ENCODE results near the gene KCNIP1. TPM values are rescaled to one million over a fixed set of nuclear protein-coding genes. Genes with fewer than 3 reads are reported as not detected.

KCNIP1 gene
- polyA plus RNA-seq, 2 of the 4 experiments (the other 2 are of a cell fraction), result not detected

- Histone ChIP-seq H3K27ac (no peak overlapping the region), H3K4me3 (no peak overlapping the region), H3K4me2 (no peak overlapping the region), H3K9me3 (no peaks in the 10 kb centered on the region), H3K4me1 (no peaks in the 10 kb centered on the region)
- DNase-seq (ENCODE audit: low read depth in 1 of 2, low spot score in 1 of 2) (no peak), ATAC-seq (0 out of 6 replicates have a peak, but pooled peaks of 1 of the 2 experiments have one; percentile 42), FAIRE-seq (no peak)
- no peak for TF ChIP-seq HEYL (CRISPR knock-in tag; IDR thresholded peaks at IDR 0.05)
- no peak for TF ChIP-seq ZC3H11A (IDR thresholded peaks at IDR 0.05)
- no peak for TF ChIP-seq CHD2 (IDR thresholded peaks at IDR 0.05; ENCODE audit: low read length, partially characterized antibody)
- TF ChIP-seq POLR2A (IDR thresholded peaks at IDR 0.05; ENCODE audit: low read length), result no peak
- no peak for TF ChIP-seq RCOR1 (IDR thresholded peaks at IDR 0.05; ENCODE audit: low read depth, low read length)
- no peak for TF ChIP-seq RNF2 (IDR thresholded peaks at IDR 0.05; ENCODE audit: borderline replicate concordance, low read depth)
- TF ChIP-seq, protein P1, sequence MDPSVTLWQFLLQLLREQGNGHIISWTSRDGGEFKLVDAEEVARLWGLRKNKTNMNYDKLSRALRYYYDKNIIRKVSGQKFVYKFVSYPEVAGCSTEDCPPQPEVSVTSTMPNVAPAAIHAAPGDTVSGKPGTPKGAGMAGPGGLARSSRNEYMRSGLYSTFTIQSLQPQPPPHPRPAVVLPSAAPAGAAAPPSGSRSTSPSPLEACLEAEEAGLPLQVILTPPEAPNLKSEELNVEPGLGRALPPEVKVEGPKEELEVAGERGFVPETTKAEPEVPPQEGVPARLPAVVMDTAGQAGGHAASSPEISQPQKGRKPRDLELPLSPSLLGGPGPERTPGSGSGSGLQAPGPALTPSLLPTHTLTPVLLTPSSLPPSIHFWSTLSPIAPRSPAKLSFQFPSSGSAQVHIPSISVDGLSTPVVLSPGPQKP (IDR thresholded peaks at IDR 0.05; ENCODE audit: low read depth, low read length), result no peak
- no peak for TF ChIP-seq EHF (CRISPR knock-in tag; IDR thresholded peaks at IDR 0.05)
- no peak for TF ChIP-seq CBX2 (IDR thresholded peaks at IDR 0.05; ENCODE audit: borderline replicate concordance, low read depth)
- TF ChIP-seq FOSB (CRISPR knock-in tag; IDR thresholded peaks at IDR 0.05), result no peak
- no peak for TF ChIP-seq ATOH8 (CRISPR knock-in tag; IDR thresholded peaks at IDR 0.05; ENCODE audit: low read depth)
- no peak for TF ChIP-seq RAD21 (conservative IDR thresholded peaks at IDR 0.05 in 1 of 2, IDR thresholded peaks at IDR 0.05 in 1 of 2)
- TF ChIP-seq, protein P2, sequence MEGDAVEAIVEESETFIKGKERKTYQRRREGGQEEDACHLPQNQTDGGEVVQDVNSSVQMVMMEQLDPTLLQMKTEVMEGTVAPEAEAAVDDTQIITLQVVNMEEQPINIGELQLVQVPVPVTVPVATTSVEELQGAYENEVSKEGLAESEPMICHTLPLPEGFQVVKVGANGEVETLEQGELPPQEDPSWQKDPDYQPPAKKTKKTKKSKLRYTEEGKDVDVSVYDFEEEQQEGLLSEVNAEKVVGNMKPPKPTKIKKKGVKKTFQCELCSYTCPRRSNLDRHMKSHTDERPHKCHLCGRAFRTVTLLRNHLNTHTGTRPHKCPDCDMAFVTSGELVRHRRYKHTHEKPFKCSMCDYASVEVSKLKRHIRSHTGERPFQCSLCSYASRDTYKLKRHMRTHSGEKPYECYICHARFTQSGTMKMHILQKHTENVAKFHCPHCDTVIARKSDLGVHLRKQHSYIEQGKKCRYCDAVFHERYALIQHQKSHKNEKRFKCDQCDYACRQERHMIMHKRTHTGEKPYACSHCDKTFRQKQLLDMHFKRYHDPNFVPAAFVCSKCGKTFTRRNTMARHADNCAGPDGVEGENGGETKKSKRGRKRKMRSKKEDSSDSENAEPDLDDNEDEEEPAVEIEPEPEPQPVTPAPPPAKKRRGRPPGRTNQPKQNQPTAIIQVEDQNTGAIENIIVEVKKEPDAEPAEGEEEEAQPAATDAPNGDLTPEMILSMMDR (IDR thresholded peaks at IDR 0.05), result no peak
- TF ChIP-seq BCL3 (IDR thresholded peaks at IDR 0.05), result no peak
- TF ChIP-seq, protein P3, sequence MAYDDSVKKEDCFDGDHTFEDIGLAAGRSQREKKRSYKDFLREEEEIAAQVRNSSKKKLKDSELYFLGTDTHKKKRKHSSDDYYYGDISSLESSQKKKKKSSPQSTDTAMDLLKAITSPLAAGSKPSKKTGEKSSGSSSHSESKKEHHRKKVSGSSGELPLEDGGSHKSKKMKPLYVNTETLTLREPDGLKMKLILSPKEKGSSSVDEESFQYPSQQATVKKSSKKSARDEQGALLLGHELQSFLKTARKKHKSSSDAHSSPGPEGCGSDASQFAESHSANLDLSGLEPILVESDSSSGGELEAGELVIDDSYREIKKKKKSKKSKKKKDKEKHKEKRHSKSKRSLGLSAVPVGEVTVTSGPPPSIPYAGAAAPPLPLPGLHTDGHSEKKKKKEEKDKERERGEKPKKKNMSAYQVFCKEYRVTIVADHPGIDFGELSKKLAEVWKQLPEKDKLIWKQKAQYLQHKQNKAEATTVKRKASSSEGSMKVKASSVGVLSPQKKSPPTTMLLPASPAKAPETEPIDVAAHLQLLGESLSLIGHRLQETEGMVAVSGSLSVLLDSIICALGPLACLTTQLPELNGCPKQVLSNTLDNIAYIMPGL (CRISPR knock-in tag; IDR thresholded peaks at IDR 0.05; ENCODE audit: borderline replicate concordance), result no peak
- TF ChIP-seq EP300 (IDR thresholded peaks at IDR 0.05), result no peak
- no peak for TF ChIP-seq NPAS2 (CRISPR knock-in tag; IDR thresholded peaks at IDR 0.05; ENCODE audit: borderline replicate concordance)
- no peak for TF ChIP-seq ZSCAN20 (CRISPR knock-in tag; IDR thresholded peaks at IDR 0.05)
- CTCF ChIA-PET, result interaction anchor here (0.9 to 2.6 kb wide), 6 partner anchors 21 to 138 kb away, joined by 3 to 23 read pairs (median 6); no protein-coding TSS in a partner anchor
- WGBS (ENCODE audit: missing lambda C conversion rate), result 37% methylated on average over 5 of the region's 5 CpGs
- POLR2A ChIA-PET, result no interaction called here
Observed at GRCh38 chr5:170769898-170770416, 266.1 kb downstream of the KCNIP1 start.

- ChIA-PET POLR2A (no interaction called here), CTCF (interaction anchor here (0.9 to 2.6 kb wide), 4 partner anchors 10 to 29 kb away, joined by 3 to 8 read pairs (median 3); no protein-coding TSS in a partner anchor)
- H3K4me1 ChIP-seq, result no peaks in the 10 kb centered on the region
- H3K27ac ChIP-seq, result no peak overlapping the region
- TF ChIP-seq CEBPB (IDR thresholded peaks at IDR 0.05) (no peak), EP300 (IDR thresholded peaks at IDR 0.05) (no peak), PHF8 (IDR thresholded peaks at IDR 0.05; ENCODE audit: borderline replicate concordance, low read depth) (no peak), NR3C1 (IDR thresholded peaks at IDR 0.05) (no peak), EHMT2 (IDR thresholded peaks at IDR 0.05; ENCODE audit: low read depth) (no peak), EHF (CRISPR knock-in tag; IDR thresholded peaks at IDR 0.05) (no peak), RAD21 (conservative IDR thresholded peaks at IDR 0.05 in 1 of 2, IDR thresholded peaks at IDR 0.05 in 1 of 2) (no peak)
- TF ChIP-seq, protein P3 (CRISPR knock-in tag; IDR thresholded peaks at IDR 0.05; ENCODE audit: borderline replicate concordance), result no peak
- DNase-seq (ENCODE audit: low read depth in 1 of 2, low spot score in 1 of 2) (no peak), FAIRE-seq (no peak), ATAC-seq (no peak)
- no peak overlapping the region for H3K4me3 ChIP-seq
- 72% methylated on average over 15 of the region's 15 CpGs for WGBS (ENCODE audit: missing lambda C conversion rate)
- H3K4me2 ChIP-seq, result no peak overlapping the region
- H3K9me3 ChIP-seq, result no peaks in the 10 kb centered on the region
Observed at GRCh38 chr5:170771496-170771895, 267.7 kb downstream of the KCNIP1 start.
